ENCODE results near the gene RAB28.

- TF ChIP-seq CTCF (IDR thresholded peaks at IDR 0.05) (no peak), POLR2A (IDR thresholded peaks at IDR 0.05) (no peak)
Measured at GRCh38 chr4:13396161-13396560, 88.0 kb downstream of the RAB28 start.
